Transverse colon (tissue), 3 donors: ENCODE results near the gene PAFAH1B2.

ENCODE experiments used
- CTCF ChIP-seq, 5 experiments: fragments of 200-600 bp in 3 of 5; fragments of 450-650 bp in 2 of 5; sonication (generic) in 3 of 5; IDR thresholded peaks; 1 replicate in 2 of 5; 2 replicates in 3 of 5; pipeline ENCODE4 v1.5.1; 2016 to 2017; ENCODE audit warnings: antibody characterized with exemption in 5 of 5, inconsistent platforms in 3 of 5, mild to moderate bottlenecking in 2 of 5, moderate library complexity in 1 of 5
- EP300 ChIP-seq: sonication (generic); formaldehyde crosslinking; IDR thresholded peaks from one replicate; pipeline ENCODE4 v1.6.1; 2017; ENCODE audit warnings: antibody characterized with exemption, low read depth

GRCh38 chr11:117199916-117200812 lies 56.1 kb downstream of the PAFAH1B2 start:
- no peak for TF ChIP-seq CTCF (IDR thresholded peaks at IDR 0.05)
- no peak for TF ChIP-seq EP300
